Epithelial cell of proximal tubule (primary cell): ENCODE results near the gene SOCS3. TPM values are rescaled to one million over a fixed set of nuclear protein-coding genes. Genes with fewer than 3 reads are reported as not detected.

ENCODE experiments used
- DNase-seq: peaks from one replicate; pipeline ENCODE4 v3.0.0-alpha.2; 2011; ENCODE audit warnings: low read depth
- H3K4me3 ChIP-seq: 2 replicates; pipeline ENCODE4 v1.5.1; 2011; ENCODE audit warnings: low read depth, mild to moderate bottlenecking, low read length
- total RNA-seq: library from RNA; depleted of rRNA; stranded (reverse); fragments of >200 nt; gene quantifications from 2 replicates; pipeline ENCODE4 v1.2.3, GENCODE V29; 2015
- TF ChIP-seq, protein P1 (sequence below): conservative IDR thresholded peaks from 2 replicates; pipeline ENCODE4 v1.5.1; 2012; ENCODE audit warnings: low read depth, mild to moderate bottlenecking, low read length

The SOCS3 gene, protein sequence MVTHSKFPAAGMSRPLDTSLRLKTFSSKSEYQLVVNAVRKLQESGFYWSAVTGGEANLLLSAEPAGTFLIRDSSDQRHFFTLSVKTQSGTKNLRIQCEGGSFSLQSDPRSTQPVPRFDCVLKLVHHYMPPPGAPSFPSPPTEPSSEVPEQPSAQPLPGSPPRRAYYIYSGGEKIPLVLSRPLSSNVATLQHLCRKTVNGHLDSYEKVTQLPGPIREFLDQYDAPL
- total RNA-seq = 42.8 and 69.2 TPM in 2 replicates

DNA sequence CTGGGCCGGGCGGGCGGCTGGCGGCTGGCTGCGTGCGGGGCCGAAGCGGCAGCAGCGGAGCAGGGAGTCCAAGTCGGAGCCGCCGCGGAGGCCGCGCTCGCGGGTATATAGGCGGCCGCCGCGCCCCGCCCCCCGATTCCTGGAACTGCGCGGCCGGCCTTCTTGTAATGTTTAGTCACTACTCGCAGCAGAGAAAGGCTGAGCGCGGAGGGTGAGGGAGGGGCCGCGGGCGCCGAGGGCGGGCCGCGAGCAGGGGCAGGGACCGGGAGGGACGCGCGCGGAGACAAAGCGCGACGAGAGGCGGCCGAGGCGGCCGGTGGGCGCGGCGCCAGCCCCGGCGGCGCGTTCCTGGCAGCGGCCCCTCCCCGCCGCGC, at the start of gene SOCS3:
Gene SOCS3 (minus strand): TSS at position 81 of the 374 bp plus-strand sequence. CDS start 982 bp downstream, outside the sequence.
- TF ChIP-seq, protein P1, sequence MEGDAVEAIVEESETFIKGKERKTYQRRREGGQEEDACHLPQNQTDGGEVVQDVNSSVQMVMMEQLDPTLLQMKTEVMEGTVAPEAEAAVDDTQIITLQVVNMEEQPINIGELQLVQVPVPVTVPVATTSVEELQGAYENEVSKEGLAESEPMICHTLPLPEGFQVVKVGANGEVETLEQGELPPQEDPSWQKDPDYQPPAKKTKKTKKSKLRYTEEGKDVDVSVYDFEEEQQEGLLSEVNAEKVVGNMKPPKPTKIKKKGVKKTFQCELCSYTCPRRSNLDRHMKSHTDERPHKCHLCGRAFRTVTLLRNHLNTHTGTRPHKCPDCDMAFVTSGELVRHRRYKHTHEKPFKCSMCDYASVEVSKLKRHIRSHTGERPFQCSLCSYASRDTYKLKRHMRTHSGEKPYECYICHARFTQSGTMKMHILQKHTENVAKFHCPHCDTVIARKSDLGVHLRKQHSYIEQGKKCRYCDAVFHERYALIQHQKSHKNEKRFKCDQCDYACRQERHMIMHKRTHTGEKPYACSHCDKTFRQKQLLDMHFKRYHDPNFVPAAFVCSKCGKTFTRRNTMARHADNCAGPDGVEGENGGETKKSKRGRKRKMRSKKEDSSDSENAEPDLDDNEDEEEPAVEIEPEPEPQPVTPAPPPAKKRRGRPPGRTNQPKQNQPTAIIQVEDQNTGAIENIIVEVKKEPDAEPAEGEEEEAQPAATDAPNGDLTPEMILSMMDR = no peak
- no peak for DNase-seq
- H3K4me3 ChIP-seq = peak within 1 kb of the TSS; percentile 93

DNA sequence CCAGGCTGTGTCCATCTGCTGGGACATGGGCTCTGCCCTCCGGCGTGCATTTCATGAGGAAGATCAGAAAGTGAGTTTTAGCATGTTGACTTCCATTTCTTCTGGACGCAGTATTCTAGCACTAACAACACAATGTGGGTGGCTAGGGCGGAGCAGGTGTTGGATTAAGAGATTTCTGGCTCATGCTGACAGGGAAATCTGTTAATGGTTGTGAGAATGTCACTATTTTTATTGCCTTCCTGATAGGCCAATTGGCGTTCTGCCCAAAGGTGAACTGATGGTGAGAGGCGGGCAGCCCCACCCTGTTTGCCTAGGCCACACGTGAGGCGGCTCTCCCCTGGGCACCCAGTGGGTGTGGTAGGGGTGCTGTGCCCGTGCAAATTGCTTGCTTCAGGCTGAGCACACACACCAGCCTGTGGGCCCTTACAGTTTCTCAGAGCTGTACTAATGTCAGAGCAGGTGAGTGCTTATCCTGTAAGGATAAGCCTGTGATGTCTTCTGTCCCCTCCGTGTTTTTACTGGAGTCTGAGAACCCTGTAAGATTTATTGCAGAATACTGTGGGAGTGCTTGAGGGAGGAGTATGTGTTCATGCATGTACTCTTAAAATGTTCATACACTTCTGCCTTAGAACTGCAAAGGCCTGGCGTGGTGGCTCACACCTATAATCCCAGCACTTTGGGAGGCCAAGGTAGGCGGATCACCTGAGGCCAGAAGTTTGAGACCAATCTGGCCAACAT, 49.5 kb upstream of the SOCS3 start:
- no peak for DNase-seq
- TF ChIP-seq, protein P1 = no peak
- no peak overlapping the region for H3K4me3 ChIP-seq

DNA sequence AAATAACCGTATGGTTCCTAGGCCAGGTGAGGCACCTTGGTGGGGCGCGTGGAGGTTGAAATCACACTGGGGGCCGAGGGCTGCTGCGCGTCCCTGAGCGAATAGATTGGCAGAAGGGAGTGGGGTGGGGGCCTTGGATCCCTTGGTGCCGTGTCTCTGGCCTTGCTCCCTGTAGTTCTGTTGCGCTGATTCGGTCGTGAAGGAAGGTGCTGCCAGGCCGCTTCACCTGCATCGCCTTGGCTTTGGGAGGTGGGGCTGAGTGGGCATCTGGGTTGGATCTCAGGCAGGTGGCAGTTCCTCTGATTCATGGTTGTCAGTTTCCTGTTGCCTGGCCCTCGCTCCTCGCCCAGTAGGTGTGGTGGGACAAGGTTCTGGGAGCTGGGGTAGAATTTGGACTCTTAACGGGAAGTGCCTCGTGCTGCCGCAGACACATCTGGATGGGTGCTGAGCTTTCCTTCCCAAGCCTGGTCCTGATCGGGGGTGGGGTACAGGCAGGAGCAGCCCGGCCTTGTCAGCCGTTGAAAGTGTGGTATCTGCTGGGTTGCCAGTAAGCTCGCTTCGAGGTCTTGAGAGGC, 48.7 kb upstream of the SOCS3 start:
- no peak overlapping the region for H3K4me3 ChIP-seq
- no peak for DNase-seq
- TF ChIP-seq, protein P1 = no peak

DNA sequence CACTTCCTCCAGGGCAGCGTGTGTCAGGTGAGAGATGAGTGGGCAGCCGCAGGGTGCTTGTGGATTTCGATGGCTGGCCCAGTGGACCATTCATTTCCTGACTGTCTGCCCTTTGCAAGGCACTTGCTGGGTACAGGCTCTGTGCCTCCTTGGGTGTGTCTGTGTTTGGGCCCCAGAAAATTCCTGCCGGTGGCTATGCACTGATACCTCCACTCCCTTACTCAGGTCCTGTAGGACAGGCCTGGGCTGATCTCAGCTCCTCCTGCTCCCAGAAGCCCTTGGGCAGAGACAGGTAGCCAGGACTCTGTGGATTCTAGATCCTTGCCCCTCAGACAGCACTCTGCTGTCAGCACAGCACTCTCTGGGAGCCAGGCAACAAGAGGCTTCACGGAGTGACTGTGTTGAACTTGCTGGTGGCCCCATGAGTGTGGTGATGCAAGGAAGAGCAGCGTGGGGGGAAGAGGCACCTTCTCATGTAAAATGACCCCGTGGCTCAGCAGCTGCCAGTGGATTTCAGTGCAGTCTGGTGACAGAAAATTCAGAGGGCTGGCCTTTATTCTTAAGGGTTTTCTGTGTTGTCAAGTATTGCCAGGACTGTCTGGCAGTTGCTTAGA, 47.6 kb upstream of the SOCS3 start:
- no peak for DNase-seq
- TF ChIP-seq, protein P1 = no peak
- no peak overlapping the region for H3K4me3 ChIP-seq

DNA sequence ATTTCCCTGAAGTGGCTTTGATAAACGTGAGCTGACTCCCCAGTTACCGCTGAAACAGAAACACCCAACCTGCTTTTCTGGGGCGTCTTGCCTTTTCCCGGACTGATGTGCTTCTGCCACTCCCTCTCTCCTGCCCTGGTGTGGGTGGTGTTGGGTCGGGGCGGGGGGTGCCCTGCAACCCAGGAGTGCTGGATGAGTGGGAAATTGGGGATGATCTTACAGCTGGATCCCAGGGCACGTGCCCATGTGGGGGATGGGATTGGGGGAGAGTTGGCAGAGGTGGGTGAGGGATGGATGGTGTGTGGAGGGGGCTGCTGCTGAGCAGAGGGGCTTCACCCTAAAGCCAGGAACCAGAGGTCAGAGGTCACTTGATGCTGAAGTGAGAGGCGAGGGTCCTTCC, 47.0 kb upstream of the SOCS3 start:
- H3K4me3 ChIP-seq = no peak overlapping the region
- TF ChIP-seq, protein P1 = no peak
- no peak for DNase-seq

DNA sequence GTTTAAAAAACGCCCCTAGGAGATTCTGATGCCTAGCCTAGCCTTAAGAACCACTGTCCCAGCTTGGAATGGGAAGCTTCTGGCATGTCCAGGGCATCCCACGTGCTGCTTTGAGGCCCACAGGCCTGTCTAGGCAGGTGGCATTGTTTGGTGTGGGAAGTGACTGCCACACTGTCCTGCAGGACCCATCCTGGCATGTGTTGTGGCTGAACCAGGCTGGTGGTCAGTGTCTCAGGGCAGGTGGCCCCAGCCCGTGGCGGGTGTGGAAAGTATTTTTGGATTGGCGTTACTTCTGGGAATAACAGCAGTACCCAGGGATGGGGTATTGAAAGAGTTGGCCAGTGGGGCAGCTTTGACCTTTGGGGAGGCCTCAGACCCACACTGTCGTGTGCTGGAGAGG, 46.5 kb upstream of the SOCS3 start:
- TF ChIP-seq, protein P1 = no peak

More for the DNA sequence above, 46.5 kb upstream of the SOCS3 start:
- no peak overlapping the region for H3K4me3 ChIP-seq
- DNase-seq = no peak
